Upper lobe of left lung (tissue), 6 donors: ENCODE results near the gene SNX32. TPM values are rescaled to one million over a fixed set of nuclear protein-coding genes. Genes with fewer than 3 reads are reported as not detected.

Experiments used
- ATAC-seq, 2 donors: fragments of 200-7000 bp; cut with Tn5 transposase; one replicate each; pipeline ENCODE4 v1.9.1; 2022; ENCODE audit warnings: mild to moderate bottlenecking in 2 of 2, moderate library complexity in 2 of 2; ENCODE audit not compliant: low FRiP score in 2 of 2
- DNase-seq, 2 donors: peaks; one replicate each; pipeline ENCODE4 v3.0.0-alpha.2; 2019 to 2020
- H3K27ac ChIP-seq, 4 donors: fragments of 200-600 bp; sonication (generic); one replicate each; pipeline ENCODE4 v1.5.1; 2016 to 2019
- H3K27me3 ChIP-seq, 4 donors: fragments of 200-600 bp; sonication (generic); one replicate each; pipeline ENCODE4 v1.5.1; 2017 to 2019
- H3K36me3 ChIP-seq, 4 donors: fragments of 200-600 bp; sonication (generic); one replicate each; pipeline ENCODE4 v1.5.1; 2016 to 2019
- H3K4me1 ChIP-seq, 4 donors: fragments of 200-600 bp; sonication (generic); one replicate each; pipeline ENCODE4 v1.5.1; 2018 to 2019
- H3K4me3 ChIP-seq, 4 donors: fragments of 200-600 bp; sonication (generic); one replicate each; pipeline ENCODE4 v1.5.1; 2017 to 2019; ENCODE audit warnings: mild to moderate bottlenecking in 2 of 4, moderate library complexity in 1 of 4
- H3K9me3 ChIP-seq, 4 donors: fragments of 200-600 bp; sonication (generic); one replicate each; pipeline ENCODE4 v1.5.1; 2018 to 2019
- EP300 ChIP-seq, 4 donors: sonication (generic); formaldehyde crosslinking; IDR thresholded peaks; one replicate each; pipeline ENCODE4 v1.5.1; 2017; ENCODE audit warnings: antibody characterized with exemption in 4 of 4, control low read depth in 2 of 4
- POLR2A ChIP-seq, 4 donors: fragments of 450-650 bp; IDR thresholded peaks; one replicate each; pipeline ENCODE4 v1.5.1; 2016 to 2017; ENCODE audit warnings: antibody characterized with exemption in 4 of 4, mild to moderate bottlenecking in 2 of 4
- POLR2AphosphoS5 ChIP-seq, 2 donors: sonication (generic); formaldehyde crosslinking; IDR thresholded peaks; one replicate each; pipeline ENCODE4 v1.5.1; 2017; ENCODE audit warnings: antibody characterized with exemption in 2 of 2
- WGBS, 2 donors: methylation state at CpG; one replicate each; pipeline ENCODE4 v1.1.5; 2017 to 2018; 5-methylcytosine and 5-hydroxymethylcytosine counted together
- total RNA-seq, 6 donors: library from RNA; depleted of rRNA in 4 of 6; stranded (reverse); fragments of >200 nt in 4 of 6; gene quantifications; one replicate each; pipeline versions ENCODE4 v1.1.0 to v1.2.1, GENCODE V29; 2016 to 2021
- TF ChIP-seq, protein P1 (sequence below), 6 experiments: fragments of 450-650 bp in 4 of 6; fragments of 200-600 bp in 2 of 6; sonication (generic) in 2 of 6; IDR thresholded peaks; one replicate each; pipeline ENCODE4 v1.5.1; 2016 to 2019; ENCODE audit warnings: antibody characterized with exemption in 6 of 6
- donor health status: DM: no; HTN: no; CAD: no; lungs with moderate emphysema.
- donor health status: DM: no; HTN: yes; CAD: no; lungs with severe emphysema.

SNX32 gene
- total RNA-seq, 6 donors from 2014 or later = 0.37 to 0.69 TPM; not detected in 4

DNA sequence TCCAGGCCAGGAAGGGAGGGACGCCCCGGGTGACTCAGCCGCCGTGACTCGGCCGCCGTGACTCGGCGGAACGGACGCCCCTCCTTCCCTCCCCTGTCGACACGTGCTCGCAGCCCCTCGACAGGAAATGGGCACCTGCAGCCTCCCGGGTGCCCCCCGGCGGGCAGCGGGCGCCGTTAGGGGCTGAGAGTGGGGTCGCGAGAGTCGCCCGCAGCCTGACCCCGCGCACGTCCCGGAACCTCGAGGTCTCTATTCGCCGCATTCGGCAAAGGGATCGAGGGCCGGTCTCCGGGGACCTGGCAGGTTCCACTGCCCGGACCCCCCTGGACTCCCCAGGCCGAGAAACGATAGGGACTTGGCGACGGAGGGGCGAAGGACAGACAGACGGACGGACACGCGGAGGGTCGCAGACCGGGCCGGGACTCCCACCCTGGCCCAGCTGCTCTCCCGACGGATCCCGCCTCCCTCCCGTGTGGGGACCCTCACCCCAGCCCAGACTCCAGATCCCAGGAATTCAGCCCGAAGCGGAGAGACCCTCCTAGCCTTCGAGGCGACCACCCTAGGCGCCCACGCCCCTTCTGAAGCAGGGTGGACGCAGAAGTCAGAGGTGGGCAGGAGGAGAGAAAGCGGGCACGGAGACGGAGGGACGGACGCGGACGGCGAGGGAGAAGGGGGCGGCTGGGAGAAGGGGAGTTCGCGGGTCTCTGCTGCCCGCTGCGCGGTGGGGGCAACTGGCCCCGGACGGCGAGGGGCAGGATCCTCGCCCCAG, 65.8 kb downstream of the SNX32 start:
- peak overlapping the region; percentile 70 to 84 (median 77) for H3K27ac ChIP-seq
- no peaks in the 10 kb centered on the region for H3K36me3 ChIP-seq
- DNase-seq (peak; percentile 78 to 92), ATAC-seq (peak; percentile 56 to 86)
- H3K27me3 ChIP-seq = peaks cover 0 to 3% (median 0%) of the 10 kb centered on the region in 4 donors
- TF ChIP-seq, protein P1, sequence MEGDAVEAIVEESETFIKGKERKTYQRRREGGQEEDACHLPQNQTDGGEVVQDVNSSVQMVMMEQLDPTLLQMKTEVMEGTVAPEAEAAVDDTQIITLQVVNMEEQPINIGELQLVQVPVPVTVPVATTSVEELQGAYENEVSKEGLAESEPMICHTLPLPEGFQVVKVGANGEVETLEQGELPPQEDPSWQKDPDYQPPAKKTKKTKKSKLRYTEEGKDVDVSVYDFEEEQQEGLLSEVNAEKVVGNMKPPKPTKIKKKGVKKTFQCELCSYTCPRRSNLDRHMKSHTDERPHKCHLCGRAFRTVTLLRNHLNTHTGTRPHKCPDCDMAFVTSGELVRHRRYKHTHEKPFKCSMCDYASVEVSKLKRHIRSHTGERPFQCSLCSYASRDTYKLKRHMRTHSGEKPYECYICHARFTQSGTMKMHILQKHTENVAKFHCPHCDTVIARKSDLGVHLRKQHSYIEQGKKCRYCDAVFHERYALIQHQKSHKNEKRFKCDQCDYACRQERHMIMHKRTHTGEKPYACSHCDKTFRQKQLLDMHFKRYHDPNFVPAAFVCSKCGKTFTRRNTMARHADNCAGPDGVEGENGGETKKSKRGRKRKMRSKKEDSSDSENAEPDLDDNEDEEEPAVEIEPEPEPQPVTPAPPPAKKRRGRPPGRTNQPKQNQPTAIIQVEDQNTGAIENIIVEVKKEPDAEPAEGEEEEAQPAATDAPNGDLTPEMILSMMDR (IDR thresholded peaks at IDR 0.05) = peak in 1 of 6 experiments; percentile 3
- peak in 1 of 2 donors; percentile 58 for TF ChIP-seq POLR2AphosphoS5 (IDR thresholded peaks at IDR 0.05)
- no peak for TF ChIP-seq POLR2A (IDR thresholded peaks at IDR 0.05)
- TF ChIP-seq EP300 (IDR thresholded peaks at IDR 0.05) = no peak
- H3K4me3 ChIP-seq = peak overlapping the region; percentile 62 to 75 (median 68)
- WGBS, 2 donors = 3 to 4% methylated on average over 29 to 35 of the region's 78 CpGs
- peaks cover 17 to 22% (median 19%) of the 10 kb centered on the region in 4 donors for H3K4me1 ChIP-seq
- no peaks in the 10 kb centered on the region for H3K9me3 ChIP-seq

DNA sequence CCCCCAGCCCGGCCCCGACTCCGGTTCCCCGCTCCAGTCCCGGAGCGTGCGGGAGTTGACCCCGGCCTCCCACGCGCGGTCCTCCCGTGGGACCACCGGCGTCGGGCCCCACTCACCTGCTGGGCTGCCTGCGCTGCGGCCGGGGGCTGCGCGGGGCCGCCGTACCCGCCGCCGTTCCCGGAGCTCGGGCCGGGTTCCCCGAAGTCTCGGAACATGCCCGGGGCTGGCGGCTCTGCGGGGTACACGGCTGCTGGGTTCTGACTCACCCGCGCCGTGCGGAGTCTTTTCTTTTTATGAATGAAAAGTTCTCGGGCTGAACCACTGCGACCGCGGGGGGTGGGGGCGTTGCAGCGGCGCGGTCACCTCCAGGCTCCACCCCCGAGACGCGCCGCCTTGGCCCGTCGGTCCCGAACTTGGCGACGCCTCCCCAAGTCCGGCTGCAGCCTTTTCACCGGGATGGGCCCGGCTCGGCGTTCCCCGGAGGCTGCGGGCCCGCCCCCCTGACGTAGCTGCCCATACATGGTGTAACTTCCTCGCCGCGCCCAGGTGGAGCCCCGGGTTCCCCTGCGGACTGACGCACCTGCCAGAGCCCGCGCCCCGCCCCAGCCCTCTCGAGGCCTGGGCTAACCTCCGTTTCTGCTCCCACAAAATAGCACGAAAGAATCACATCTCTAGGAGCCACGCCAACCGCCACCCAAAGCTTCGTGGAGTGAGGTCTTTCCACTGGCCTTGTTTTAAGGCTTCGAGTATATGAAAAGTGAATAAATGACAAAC, 66.5 kb downstream of the SNX32 start, which contains the start of gene FOSL1:
FOSL1 (minus strand) TSS at position 264 of the 774 bp plus-strand sequence; CDS start at position 215, 49 bp downstream.
- no peaks in the 10 kb centered on the region for H3K36me3 ChIP-seq
- H3K27me3 ChIP-seq = peaks cover 0 to 3% (median 0%) of the 10 kb centered on the region in 4 donors
- ATAC-seq (peak; percentile 91 to 95), DNase-seq (peak; percentile 97)
- H3K4me3 ChIP-seq = peak within 1 kb of the TSS; percentile 62 to 75 (median 68)
- WGBS, 2 donors = 5 to 7% methylated on average over 16 to 46 of the region's 80 CpGs
- peak within 1 kb of the TSS; percentile 70 to 84 (median 77) for H3K27ac ChIP-seq
- H3K9me3 ChIP-seq = no peaks in the 10 kb centered on the region
- H3K4me1 ChIP-seq = peaks cover 15 to 22% (median 18%) of the 10 kb centered on the region in 4 donors
- TF ChIP-seq, protein P1 (IDR thresholded peaks at IDR 0.05) = peak in 1 of 6 experiments; percentile 9
- TF ChIP-seq POLR2AphosphoS5 (IDR thresholded peaks at IDR 0.05) = peak; percentile 52 to 72
- peak in 1 of 4 donors; percentile 10 for TF ChIP-seq EP300 (IDR thresholded peaks at IDR 0.05)
- peak in 3 of 4 donors; percentile 64 to 81 (median 73) for TF ChIP-seq POLR2A (IDR thresholded peaks at IDR 0.05)

DNA sequence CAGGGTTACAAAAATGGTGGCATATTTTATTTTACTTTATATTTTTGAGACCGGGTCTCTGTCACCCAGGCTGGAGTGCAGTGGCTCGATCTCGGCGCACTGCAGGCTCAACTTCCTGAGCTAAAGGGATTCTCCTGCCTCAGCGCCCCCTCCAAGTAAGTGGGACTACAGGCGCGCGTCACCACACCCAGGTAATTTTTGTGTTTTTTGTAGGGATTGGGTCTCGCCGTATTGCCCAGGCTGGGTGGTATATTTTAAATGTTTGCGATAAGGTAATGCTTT, 67.1 kb downstream of the SNX32 start:
- no peak for DNase-seq
- no peak for TF ChIP-seq EP300 (IDR thresholded peaks at IDR 0.05)
- no peak for TF ChIP-seq POLR2AphosphoS5 (IDR thresholded peaks at IDR 0.05)
- TF ChIP-seq, protein P1 (IDR thresholded peaks at IDR 0.05) = no peak
- TF ChIP-seq POLR2A (IDR thresholded peaks at IDR 0.05) = no peak
- Histone ChIP-seq H3K4me3 (peak overlapping the region in 3 of 4 donors; percentile 62 to 69 (median 66)), H3K27ac (peak overlapping the region in 3 of 4 donors; percentile 50 to 84 (median 70)), H3K9me3 (no peaks in the 10 kb centered on the region), H3K36me3 (no peaks in the 10 kb centered on the region), H3K4me1 (peaks cover 15 to 22% (median 18%) of the 10 kb centered on the region in 4 donors), H3K27me3 (peaks cover 0 to 3% (median 0%) of the 10 kb centered on the region in 4 donors)
- ATAC-seq = no peak
- 71 to 77% methylated on average over 11 of the region's 11 CpGs for WGBS, 2 donors

DNA sequence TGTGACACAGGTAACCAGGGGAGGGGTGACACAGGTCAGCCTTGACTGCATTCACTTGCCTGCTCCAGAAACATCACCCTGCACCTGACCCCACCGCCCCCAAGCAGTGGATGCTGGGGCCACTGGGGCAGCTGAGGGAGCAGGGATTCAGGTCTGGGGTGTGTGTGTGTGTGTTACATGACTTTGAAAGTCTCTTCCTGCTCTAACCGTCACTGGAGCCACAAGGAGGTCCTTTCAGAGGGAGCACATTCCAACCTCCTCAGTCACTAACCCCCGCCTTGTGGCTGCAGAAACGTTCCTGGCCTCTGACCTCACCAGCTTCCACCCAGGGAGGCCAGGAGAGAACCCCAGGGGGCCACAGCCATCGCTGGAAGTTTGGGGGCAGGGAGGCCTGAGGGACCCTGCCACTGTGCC, 69.3 kb downstream of the SNX32 start:
- Histone ChIP-seq H3K4me1 (peaks cover 15 to 22% (median 18%) of the 10 kb centered on the region in 4 donors), H3K27ac (no peak overlapping the region), H3K27me3 (peaks cover 0 to 3% (median 0%) of the 10 kb centered on the region in 4 donors), H3K36me3 (no peaks in the 10 kb centered on the region), H3K4me3 (no peak overlapping the region), H3K9me3 (no peaks in the 10 kb centered on the region)
- WGBS, 2 donors = 8 to 34% methylated on average over 2 to 4 of the region's 5 CpGs
- ATAC-seq (no peak), DNase-seq (no peak)
- TF ChIP-seq, protein P1 (IDR thresholded peaks at IDR 0.05) = no peak
- TF ChIP-seq EP300 (IDR thresholded peaks at IDR 0.05) = no peak
- TF ChIP-seq POLR2AphosphoS5 (IDR thresholded peaks at IDR 0.05) = no peak
- TF ChIP-seq POLR2A (IDR thresholded peaks at IDR 0.05) = no peak

Other genes with a start within 250 kb of the SNX32 start
- 1 to 10 TPM in 4 of 6 donors, under 1 TPM in 1, not detected in 1; 0.59 to 3.7 (median 1.7) TPM for gene KCNK7, start 238.2 kb upstream of the SNX32 start, total RNA-seq
- gene MAP3K11, start 219.7 kb upstream of the SNX32 start, total RNA-seq = 100 to 1,000 TPM in 4 of 6 donors, 10 to 100 TPM in 2; 52.1 to 132 (median 107) TPM
- 10 to 100 TPM; 26.7 to 63.9 (median 43.9) TPM for gene PCNX3, start 218.2 kb upstream of the SNX32 start, total RNA-seq
- 100 to 1,000 TPM in 1 of 6 donors, 10 to 100 TPM in 5; 42.7 to 137 (median 74.9) TPM for gene SIPA1, start 195.9 kb upstream of the SNX32 start, total RNA-seq
- 10 to 100 TPM; 42.9 to 86.8 (median 58.7) TPM for gene RELA, start 171.0 kb upstream of the SNX32 start, total RNA-seq
- gene KAT5, start 121.7 kb upstream of the SNX32 start, total RNA-seq = 100 to 1,000 TPM in 1 of 6 donors, 10 to 100 TPM in 5; 44.0 to 102 (median 88.4) TPM
- 10 to 100 TPM; 35.0 to 81.7 (median 49.1) TPM for gene RNASEH2C, start 113.2 kb upstream of the SNX32 start, total RNA-seq
- 10 to 100 TPM; 24.8 to 66.0 (median 46.8) TPM for gene AP5B1, start 53.0 kb upstream of the SNX32 start, total RNA-seq
- 1 to 10 TPM in 2 of 6 donors, under 1 TPM in 4; under 0.01 to 2.2 (median 0.77) TPM for gene OVOL1, start 46.9 kb upstream of the SNX32 start, total RNA-seq
- gene CFL1, start 24.2 kb downstream of the SNX32 start, total RNA-seq = 100 to 1,000 TPM; 358 to 813 (median 768) TPM
- 100 to 1,000 TPM in 1 of 6 donors, 10 to 100 TPM in 5; 41.5 to 182 (median 53.3) TPM for gene MUS81, start 26.5 kb downstream of the SNX32 start, total RNA-seq
- gene EFEMP2, start 38.8 kb downstream of the SNX32 start, total RNA-seq = 10 to 100 TPM; 28.8 to 79.6 (median 65.3) TPM
- 10 to 100 TPM in 3 of 6 donors, 1 to 10 TPM in 3; 2.1 to 20.7 (median 11.4) TPM for gene CTSW, start 45.9 kb downstream of the SNX32 start, total RNA-seq
- 10 to 100 TPM; 46.8 to 77.7 (median 57.0) TPM for gene FIBP, start 54.5 kb downstream of the SNX32 start, total RNA-seq
- gene CCDC85B, start 56.7 kb downstream of the SNX32 start, total RNA-seq = 10 to 100 TPM; 19.9 to 69.7 (median 37.2) TPM
- gene FOSL1, start 66.4 kb downstream of the SNX32 start, total RNA-seq = 10 to 100 TPM in 3 of 6 donors, 1 to 10 TPM in 3; 1.8 to 16.9 (median 8.2) TPM
- 10 to 100 TPM; 11.5 to 42.4 (median 24.3) TPM for gene C11orf68, start 85.1 kb downstream of the SNX32 start, total RNA-seq
- gene DRAP1, start 85.5 kb downstream of the SNX32 start, total RNA-seq = 100 to 1,000 TPM in 1 of 6 donors, 10 to 100 TPM in 5; 60.3 to 111 (median 80.0) TPM
- gene TSGA10IP, start 111.5 kb downstream of the SNX32 start, total RNA-seq = under 1 TPM in 2 of 6 donors, not detected in 4; 0.17 to 0.92 TPM
- gene SART1, start 127.8 kb downstream of the SNX32 start, total RNA-seq = 100 to 1,000 TPM in 2 of 6 donors, 10 to 100 TPM in 4; 44.4 to 201 (median 71.4) TPM
- gene EIF1AD, start 168.2 kb downstream of the SNX32 start, total RNA-seq = 10 to 100 TPM; 22.8 to 37.4 (median 30.1) TPM
- gene BANF1, start 168.5 kb downstream of the SNX32 start, total RNA-seq = 100 to 1,000 TPM in 2 of 6 donors, 10 to 100 TPM in 4; 32.5 to 201 (median 53.8) TPM
- gene CST6, start 178.0 kb downstream of the SNX32 start, total RNA-seq = 10 to 100 TPM; 12.6 to 68.1 (median 30.5) TPM
- gene CATSPER1, start 192.5 kb downstream of the SNX32 start, total RNA-seq = 1 to 10 TPM in 4 of 6 donors, under 1 TPM in 1, not detected in 1; 0.79 to 6.1 (median 3.0) TPM
- 1 to 10 TPM in 1 of 6 donors, not detected in 5; 2.4 TPM for gene GAL3ST3, start 215.2 kb downstream of the SNX32 start, total RNA-seq
- gene SF3B2, start 218.4 kb downstream of the SNX32 start, total RNA-seq = 100 to 1,000 TPM; 142 to 193 (median 173) TPM
- 100 to 1,000 TPM in 1 of 6 donors, 10 to 100 TPM in 5; 39.8 to 123 (median 51.1) TPM for gene PACS1, start 236.3 kb downstream of the SNX32 start, total RNA-seq